LNCAP (cell line): Measurements from ENCODE around the gene NATD1.
A peak's percentile ranks its signal among the peaks of the same experiment; 100 is the strongest.

ENCODE experiments used
- CTCF ChIP-seq: fragments of 450-650 bp; IDR thresholded peaks from 2 replicates; pipeline ENCODE4 v1.5.1; 2017; ENCODE audit warnings: mild to moderate bottlenecking

NATD1 gene

GRCh38 chr17:21292867-21293830, 39.9 kb upstream of the NATD1 start:
- TF ChIP-seq CTCF: no peak

- TF ChIP-seq CTCF: no peak
Observed at GRCh38 chr17:21291862-21292261, 38.7 kb upstream of the NATD1 start.

- TF ChIP-seq CTCF: no peak
Observed at GRCh38 chr17:21291357-21291756, 38.1 kb upstream of the NATD1 start.

GRCh38 chr17:21289902-21290571, 36.8 kb upstream of the NATD1 start:
- TF ChIP-seq CTCF: no peak; the same call in 1 of the 2 replicates

GRCh38 chr17:21289175-21289901, 36.1 kb upstream of the NATD1 start:
- no peak for TF ChIP-seq CTCF

GRCh38 chr17:21288571-21289017, 35.4 kb upstream of the NATD1 start:
- peak; percentile 17; the same call in 1 of the 2 replicates for TF ChIP-seq CTCF

GRCh38 chr17:21287703-21288449, 34.7 kb upstream of the NATD1 start:
- 0 out of 2 replicates have a peak, but pooled peaks have one; percentile 9 for TF ChIP-seq CTCF
